ENCODE data around the gene ELP2.
"Not testable (repeated sequence)": the region's sequence is repeated elsewhere in the genome, so short reads cannot be mapped to it uniquely, and the experiment has no call there.

ELP2 gene

DNA sequence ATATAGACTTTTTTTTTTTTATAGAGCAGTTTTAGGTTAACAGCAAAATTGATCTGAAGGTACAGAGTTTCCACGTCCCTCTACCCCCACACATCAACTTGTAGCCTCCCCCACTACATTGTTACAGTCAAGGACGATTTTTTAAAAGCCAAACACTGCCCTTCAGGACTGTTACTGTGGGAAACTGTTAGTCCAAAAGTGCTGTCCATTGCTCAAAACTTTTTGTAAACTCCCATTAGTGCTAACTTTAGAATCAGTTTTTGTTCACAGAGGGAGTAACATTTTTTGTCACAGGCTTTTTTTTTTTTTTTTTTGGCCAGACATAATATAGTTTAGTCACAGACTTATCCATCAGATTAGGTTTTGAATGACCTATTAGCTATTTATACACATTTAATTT, 24.1 kb downstream of the ELP2 start:
- H3K4me3 ChIP-seq (ENCODE audit: low read depth in 1 of 2, low read length in 2 of 2), result no peak overlapping the region
- no peaks in the 10 kb centered on the region for H3K27me3 ChIP-seq (ENCODE audit: control insufficient read depth in 1 of 2, insufficient read depth in 2 of 2, low read length in 2 of 2)
- no peak overlapping the region for H3K9ac ChIP-seq (ENCODE audit: low read depth in 1 of 2, low read length in 2 of 2)
- no peak overlapping the region for H3K27ac ChIP-seq (ENCODE audit: low read depth, low read length)
- no peaks in the 10 kb centered on the region for H3K9me3 ChIP-seq (ENCODE audit: control insufficient read depth in 1 of 2, low read length in 2 of 2)
- peaks cover 0 to 21% of the 10 kb centered on the region in 2 donors for H3K4me1 ChIP-seq (ENCODE audit: control insufficient read depth in 1 of 2, insufficient read depth in 2 of 2, low read length in 2 of 2)
- peaks cover 19 to 77% of the 10 kb centered on the region in 2 donors for H3K36me3 ChIP-seq (ENCODE audit: control insufficient read depth in 1 of 2, insufficient read depth in 2 of 2, low read length in 2 of 2)

DNA sequence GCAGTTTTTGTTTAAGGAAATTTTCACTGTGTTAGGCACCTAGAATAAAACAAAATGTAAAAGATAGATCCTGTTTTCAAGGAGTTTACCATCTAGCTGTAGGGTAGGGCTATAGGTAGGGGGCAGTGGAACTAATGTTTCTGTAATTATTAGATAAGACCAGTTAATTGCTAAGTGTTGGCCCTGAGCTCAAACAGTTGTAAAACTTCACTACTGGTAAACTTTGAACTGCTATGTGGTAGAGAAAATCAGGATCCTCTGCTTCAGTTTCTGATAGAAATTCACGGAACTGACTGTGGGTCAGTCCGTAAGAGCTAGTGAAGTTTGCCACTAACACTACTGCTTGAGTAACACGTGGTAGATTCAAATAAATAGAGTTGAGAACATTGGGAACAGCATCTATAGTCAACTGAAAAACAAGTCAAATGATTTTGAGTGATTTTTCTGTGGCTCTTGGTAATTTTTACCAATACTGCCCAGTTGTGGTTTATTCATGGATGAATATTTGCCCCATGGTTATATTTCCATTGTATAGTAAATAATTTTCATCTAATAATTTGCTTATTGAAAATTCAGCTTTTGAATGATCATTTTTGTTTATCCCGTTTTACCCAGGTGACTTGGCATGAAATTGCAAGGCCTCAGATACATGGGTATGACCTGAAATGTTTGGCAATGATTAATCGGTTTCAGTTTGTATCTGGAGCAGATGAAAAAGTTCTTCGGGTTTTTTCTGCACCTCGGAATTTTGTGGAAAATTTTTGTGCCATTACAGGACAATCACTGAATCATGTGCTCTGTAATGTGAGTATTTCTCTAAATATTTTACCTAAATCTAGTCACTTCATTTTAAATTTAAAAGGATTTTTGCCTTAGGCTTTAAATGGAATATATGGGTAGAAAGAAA, 26.4 kb downstream of the ELP2 start:
- Histone ChIP-seq H3K9ac (ENCODE audit: low read depth in 1 of 2, low read length in 2 of 2) (no peak overlapping the region), H3K36me3 (ENCODE audit: control insufficient read depth in 1 of 2, insufficient read depth in 2 of 2, low read length in 2 of 2) (peaks cover 30 to 76% of the 10 kb centered on the region in 2 donors), H3K4me1 (ENCODE audit: control insufficient read depth in 1 of 2, insufficient read depth in 2 of 2, low read length in 2 of 2) (peaks cover 0 to 21% of the 10 kb centered on the region in 2 donors), H3K27ac (ENCODE audit: low read depth, low read length) (peak overlapping the region; percentile 46), H3K9me3 (ENCODE audit: control insufficient read depth in 1 of 2, low read length in 2 of 2) (no peaks in the 10 kb centered on the region), H3K27me3 (ENCODE audit: control insufficient read depth in 1 of 2, insufficient read depth in 2 of 2, low read length in 2 of 2) (no peaks in the 10 kb centered on the region), H3K4me3 (ENCODE audit: low read depth in 1 of 2, low read length in 2 of 2) (no peak overlapping the region)

DNA sequence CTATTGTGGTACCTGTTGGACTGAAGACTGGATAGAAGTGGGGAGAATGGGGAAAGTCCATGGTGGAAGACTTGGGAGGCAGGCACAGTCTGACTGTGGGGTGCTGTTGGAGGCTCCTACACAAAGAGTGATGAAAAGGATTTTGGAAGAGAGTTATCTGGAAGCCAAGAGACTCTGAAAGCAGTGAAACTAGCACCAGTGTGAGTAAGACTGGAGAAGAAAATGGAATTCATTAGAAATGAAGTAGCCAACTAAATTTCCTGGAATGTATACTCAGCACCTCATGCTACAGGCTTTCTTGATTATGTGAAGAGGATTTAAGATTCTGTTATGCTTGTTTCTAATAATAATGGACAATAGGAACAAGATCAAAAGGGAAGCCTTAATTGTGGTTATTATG, 27.7 kb downstream of the ELP2 start:
- H3K9ac ChIP-seq (ENCODE audit: low read depth in 1 of 2, low read length in 2 of 2), result no peak overlapping the region
- H3K36me3 ChIP-seq (ENCODE audit: control insufficient read depth in 1 of 2, insufficient read depth in 2 of 2, low read length in 2 of 2), result peaks cover 38 to 79% of the 10 kb centered on the region in 2 donors
- H3K9me3 ChIP-seq (ENCODE audit: control insufficient read depth in 1 of 2, low read length in 2 of 2), result no peaks in the 10 kb centered on the region
- H3K27ac ChIP-seq (ENCODE audit: low read depth, low read length), result no peak overlapping the region
- no peak overlapping the region for H3K4me3 ChIP-seq (ENCODE audit: low read depth in 1 of 2, low read length in 2 of 2)
- H3K27me3 ChIP-seq (ENCODE audit: control insufficient read depth in 1 of 2, insufficient read depth in 2 of 2, low read length in 2 of 2), result no peaks in the 10 kb centered on the region
- H3K4me1 ChIP-seq (ENCODE audit: control insufficient read depth in 1 of 2, insufficient read depth in 2 of 2, low read length in 2 of 2), result peaks cover 0 to 21% of the 10 kb centered on the region in 2 donors

DNA sequence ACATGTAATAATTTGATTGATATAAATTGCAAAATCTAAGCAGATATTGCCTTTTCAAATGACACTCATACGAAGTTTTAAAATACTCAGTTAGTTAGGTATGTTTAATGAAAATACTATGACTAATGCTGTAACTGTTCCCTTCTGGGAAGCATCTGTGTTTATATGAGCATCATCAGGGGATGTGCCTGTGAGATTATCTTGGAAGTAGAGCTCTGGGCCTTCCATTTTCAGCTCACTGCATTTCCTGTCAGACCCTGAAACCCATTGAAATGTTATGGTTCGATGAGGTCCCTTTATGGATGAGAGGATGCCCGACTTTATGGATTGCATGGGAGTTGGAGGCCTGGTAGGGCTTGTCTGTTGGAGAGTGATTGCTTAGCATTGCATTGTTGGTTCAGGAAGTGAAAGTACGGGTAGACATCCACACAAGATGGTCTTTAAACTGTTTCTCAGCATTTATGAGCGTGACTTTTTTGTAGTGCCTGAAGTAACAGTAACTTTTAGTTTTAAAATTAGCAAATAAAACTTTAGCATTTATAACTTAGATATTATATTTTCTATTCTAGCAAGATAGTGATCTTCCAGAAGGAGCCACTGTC, 28.7 kb downstream of the ELP2 start:
- no peak overlapping the region for H3K4me3 ChIP-seq (ENCODE audit: low read depth in 1 of 2, low read length in 2 of 2)
- peaks cover 0 to 18% of the 10 kb centered on the region in 2 donors for H3K4me1 ChIP-seq (ENCODE audit: control insufficient read depth in 1 of 2, insufficient read depth in 2 of 2, low read length in 2 of 2)
- no peaks in the 10 kb centered on the region for H3K27me3 ChIP-seq (ENCODE audit: control insufficient read depth in 1 of 2, insufficient read depth in 2 of 2, low read length in 2 of 2)
- H3K9ac ChIP-seq (ENCODE audit: low read depth in 1 of 2, low read length in 2 of 2), result no peak overlapping the region
- H3K36me3 ChIP-seq (ENCODE audit: control insufficient read depth in 1 of 2, insufficient read depth in 2 of 2, low read length in 2 of 2), result peaks cover 37 to 80% of the 10 kb centered on the region in 2 donors
- H3K27ac ChIP-seq (ENCODE audit: low read depth, low read length), result no peak overlapping the region
- no peaks in the 10 kb centered on the region for H3K9me3 ChIP-seq (ENCODE audit: control insufficient read depth in 1 of 2, low read length in 2 of 2)

DNA sequence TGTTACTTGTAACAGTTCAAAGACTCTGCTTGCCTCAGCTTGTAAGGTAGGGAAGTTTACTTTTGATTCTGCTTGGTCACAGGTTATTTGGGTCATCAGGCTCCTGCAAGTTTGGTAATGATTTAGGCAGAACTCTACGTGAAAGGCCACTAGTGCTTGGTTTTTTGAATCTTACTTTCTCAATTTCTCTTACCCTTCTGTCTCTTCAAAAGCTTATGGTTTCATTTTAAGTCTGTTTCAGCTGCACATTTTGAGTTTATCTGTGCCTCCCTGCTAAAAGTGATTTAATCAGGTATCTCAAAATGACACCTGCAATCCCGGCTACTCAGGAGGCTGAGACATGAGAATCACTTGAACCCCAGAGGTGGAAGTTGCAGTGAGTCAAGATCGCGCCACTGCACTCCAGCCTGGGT, 31.3 kb downstream of the ELP2 start:
- no peaks in the 10 kb centered on the region for H3K27me3 ChIP-seq (ENCODE audit: control insufficient read depth in 1 of 2, insufficient read depth in 2 of 2, low read length in 2 of 2)
- no peak overlapping the region for H3K4me3 ChIP-seq (ENCODE audit: low read depth in 1 of 2, low read length in 2 of 2)
- H3K27ac ChIP-seq (ENCODE audit: low read depth, low read length), result no peak overlapping the region
- H3K9ac ChIP-seq (ENCODE audit: low read depth in 1 of 2, low read length in 2 of 2), result no peak overlapping the region
- H3K36me3 ChIP-seq (ENCODE audit: control insufficient read depth in 1 of 2, insufficient read depth in 2 of 2, low read length in 2 of 2), result peaks cover 35 to 80% of the 10 kb centered on the region in 2 donors
- peaks cover 0 to 6% of the 10 kb centered on the region in 2 donors for H3K4me1 ChIP-seq (ENCODE audit: control insufficient read depth in 1 of 2, insufficient read depth in 2 of 2, low read length in 2 of 2)
- H3K9me3 ChIP-seq (ENCODE audit: control insufficient read depth in 1 of 2, low read length in 2 of 2), result no peaks in the 10 kb centered on the region

DNA sequence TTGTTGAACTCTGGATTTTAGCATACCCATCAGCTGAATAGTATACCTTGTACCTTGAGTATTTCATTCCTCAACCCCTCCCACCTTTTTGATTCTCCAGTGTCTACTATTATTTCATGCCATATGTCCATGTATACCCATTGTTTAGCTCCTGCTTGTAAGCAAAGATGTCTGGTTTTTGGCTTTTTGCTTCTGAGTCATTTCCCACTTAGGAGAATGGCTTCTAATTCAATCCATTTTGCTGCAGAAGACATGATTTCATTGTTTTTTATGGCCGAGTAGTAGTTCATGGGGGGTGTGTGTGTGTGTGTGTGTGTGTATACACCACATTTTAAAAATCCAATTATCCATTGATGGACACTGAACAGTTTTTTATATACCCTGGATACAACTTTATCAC, 33.3 kb downstream of the ELP2 start:
- H3K27me3 ChIP-seq (ENCODE audit: control insufficient read depth in 1 of 2, insufficient read depth in 2 of 2, low read length in 2 of 2), result no peaks in the 10 kb centered on the region
- no peak overlapping the region for H3K27ac ChIP-seq (ENCODE audit: low read depth, low read length)
- H3K4me1 ChIP-seq (ENCODE audit: control insufficient read depth in 1 of 2, insufficient read depth in 2 of 2, low read length in 2 of 2), result no peaks in the 10 kb centered on the region
- no peak overlapping the region for H3K4me3 ChIP-seq (ENCODE audit: low read depth in 1 of 2, low read length in 2 of 2)
- H3K9ac ChIP-seq (ENCODE audit: low read depth in 1 of 2, low read length in 2 of 2), result no peak overlapping the region
- no peaks in the 10 kb centered on the region for H3K9me3 ChIP-seq (ENCODE audit: control insufficient read depth in 1 of 2, low read length in 2 of 2)
- peaks cover 27 to 67% of the 10 kb centered on the region in 2 donors for H3K36me3 ChIP-seq (ENCODE audit: control insufficient read depth in 1 of 2, insufficient read depth in 2 of 2, low read length in 2 of 2)

DNA sequence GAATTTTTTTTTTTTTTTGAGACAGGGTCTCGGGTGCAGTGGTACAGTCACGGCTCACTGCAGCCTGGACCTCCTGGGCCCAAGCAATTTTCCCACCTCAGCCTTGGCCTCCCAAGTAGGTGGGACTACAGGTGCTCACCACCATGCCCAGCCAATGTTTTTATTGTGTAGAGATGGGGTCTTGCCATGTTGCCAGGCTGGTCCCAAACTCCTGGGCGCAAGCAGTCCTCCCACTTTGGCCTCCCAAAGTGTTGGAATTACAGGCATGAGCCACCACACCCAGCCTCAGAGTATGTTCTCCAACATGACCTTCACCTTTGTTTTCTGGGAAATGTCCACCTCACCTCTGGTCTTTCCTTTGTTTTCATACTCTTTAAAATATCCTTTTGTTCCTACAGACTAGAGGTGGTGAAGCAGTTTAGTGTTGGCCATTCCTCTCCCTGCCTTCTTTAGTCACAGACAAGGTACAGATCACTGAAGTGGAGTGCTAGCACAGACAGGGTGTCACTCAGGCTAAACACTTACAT, 38.1 kb downstream of the ELP2 start:
- no peaks in the 10 kb centered on the region for H3K9me3 ChIP-seq (ENCODE audit: control insufficient read depth in 1 of 2, low read length in 2 of 2)
- H3K4me1 ChIP-seq (ENCODE audit: control insufficient read depth in 1 of 2, insufficient read depth in 2 of 2, low read length in 2 of 2), result no peaks in the 10 kb centered on the region
- H3K9ac ChIP-seq (ENCODE audit: low read depth in 1 of 2, low read length in 2 of 2), result no peak overlapping the region
- H3K4me3 ChIP-seq (ENCODE audit: low read depth in 1 of 2, low read length in 2 of 2), result no peak overlapping the region
- H3K27ac ChIP-seq (ENCODE audit: low read depth, low read length), result no peak overlapping the region
- H3K36me3 ChIP-seq (ENCODE audit: control insufficient read depth in 1 of 2, insufficient read depth in 2 of 2, low read length in 2 of 2), result peaks cover 13 to 65% of the 10 kb centered on the region in 2 donors
- no peaks in the 10 kb centered on the region for H3K27me3 ChIP-seq (ENCODE audit: control insufficient read depth in 1 of 2, insufficient read depth in 2 of 2, low read length in 2 of 2)

DNA sequence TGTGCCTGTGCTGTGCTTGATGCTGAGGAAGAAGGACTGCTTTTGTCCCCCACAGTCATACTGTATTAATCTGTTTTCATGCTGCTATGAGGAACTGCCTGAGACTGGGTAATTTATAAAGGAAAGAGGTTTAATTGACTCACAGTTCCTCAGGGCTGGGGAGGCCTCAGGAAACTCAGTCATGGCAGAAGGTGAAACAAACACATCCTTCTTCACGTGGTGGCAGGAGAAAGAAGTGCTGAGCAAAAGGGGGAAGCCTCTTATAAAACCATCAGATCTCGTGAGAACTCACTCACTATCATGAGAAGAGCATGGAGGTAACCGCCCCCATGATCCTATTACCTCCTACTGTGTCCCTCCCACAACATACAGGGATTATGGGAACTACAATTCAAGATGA, 38.6 kb downstream of the ELP2 start:
- not testable (repeated sequence) for H3K4me3 ChIP-seq (ENCODE audit: low read depth in 1 of 2, low read length in 2 of 2); H3K27ac ChIP-seq (ENCODE audit: low read depth, low read length); H3K9me3 ChIP-seq (ENCODE audit: control insufficient read depth in 1 of 2, low read length in 2 of 2); H3K9ac ChIP-seq (ENCODE audit: low read depth in 1 of 2, low read length in 2 of 2); H3K27me3 ChIP-seq (ENCODE audit: control insufficient read depth in 1 of 2, insufficient read depth in 2 of 2, low read length in 2 of 2); H3K4me1 ChIP-seq (ENCODE audit: control insufficient read depth in 1 of 2, insufficient read depth in 2 of 2, low read length in 2 of 2)
- peaks cover 17 to 63% of the 10 kb centered on the region in 2 donors for H3K36me3 ChIP-seq (ENCODE audit: control insufficient read depth in 1 of 2, insufficient read depth in 2 of 2, low read length in 2 of 2)

DNA sequence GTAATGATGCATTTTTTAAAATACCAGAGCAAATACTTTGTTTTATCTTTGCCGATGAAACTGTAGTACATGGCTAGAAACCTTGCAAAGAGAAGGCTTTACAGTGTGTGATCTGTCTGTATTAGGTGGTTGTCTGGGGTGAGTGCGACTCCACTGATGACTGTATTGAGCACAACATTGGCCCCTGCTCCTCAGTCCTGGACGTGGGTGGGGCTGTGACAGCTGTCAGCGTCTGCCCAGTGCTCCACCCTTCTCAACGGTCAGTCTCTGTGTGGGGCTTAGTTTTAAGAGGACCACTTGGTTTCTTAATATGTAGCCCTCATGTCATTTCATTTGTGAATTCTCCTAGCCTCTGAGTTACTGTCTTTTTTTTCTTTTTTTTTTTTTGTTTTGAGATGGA, 40.2 kb downstream of the ELP2 start:
- no peaks in the 10 kb centered on the region for H3K9me3 ChIP-seq (ENCODE audit: control insufficient read depth in 1 of 2, low read length in 2 of 2)
- no peak overlapping the region for H3K27ac ChIP-seq (ENCODE audit: low read depth, low read length)
- H3K36me3 ChIP-seq (ENCODE audit: control insufficient read depth in 1 of 2, insufficient read depth in 2 of 2, low read length in 2 of 2), result peaks cover 24 to 68% of the 10 kb centered on the region in 2 donors
- H3K9ac ChIP-seq (ENCODE audit: low read depth in 1 of 2, low read length in 2 of 2), result no peak overlapping the region
- H3K4me3 ChIP-seq (ENCODE audit: low read depth in 1 of 2, low read length in 2 of 2), result no peak overlapping the region
- H3K27me3 ChIP-seq (ENCODE audit: control insufficient read depth in 1 of 2, insufficient read depth in 2 of 2, low read length in 2 of 2), result no peaks in the 10 kb centered on the region
- no peaks in the 10 kb centered on the region for H3K4me1 ChIP-seq (ENCODE audit: control insufficient read depth in 1 of 2, insufficient read depth in 2 of 2, low read length in 2 of 2)

DNA sequence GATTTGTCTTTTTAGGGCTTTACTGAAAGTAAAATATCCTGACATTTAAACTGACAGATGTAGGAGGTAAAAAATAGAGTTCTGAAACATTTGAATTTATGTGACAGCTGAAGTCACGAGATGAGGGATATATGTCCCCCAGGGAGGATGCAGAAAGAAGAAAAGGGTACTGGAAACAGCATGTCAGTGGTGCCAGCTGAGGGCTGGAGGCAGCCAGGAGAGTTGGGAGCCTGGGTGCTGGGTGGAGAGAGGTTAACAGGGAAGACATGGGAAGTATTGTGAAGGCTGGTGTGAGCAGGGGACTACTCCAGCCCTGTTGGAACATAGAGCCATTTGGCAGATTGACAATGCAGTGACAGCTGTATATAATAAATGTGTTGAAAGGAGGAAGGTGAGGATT, 45.8 kb downstream of the ELP2 start:
- no peaks in the 10 kb centered on the region for H3K9me3 ChIP-seq (ENCODE audit: control insufficient read depth in 1 of 2, low read length in 2 of 2)
- no peak overlapping the region for H3K4me3 ChIP-seq (ENCODE audit: low read depth in 1 of 2, low read length in 2 of 2)
- H3K36me3 ChIP-seq (ENCODE audit: control insufficient read depth in 1 of 2, insufficient read depth in 2 of 2, low read length in 2 of 2), result peaks cover 19 to 51% of the 10 kb centered on the region in 2 donors
- H3K9ac ChIP-seq (ENCODE audit: low read depth in 1 of 2, low read length in 2 of 2), result no peak overlapping the region
- H3K4me1 ChIP-seq (ENCODE audit: control insufficient read depth in 1 of 2, insufficient read depth in 2 of 2, low read length in 2 of 2), result peaks cover 22 to 25% of the 10 kb centered on the region in 2 donors
- no peaks in the 10 kb centered on the region for H3K27me3 ChIP-seq (ENCODE audit: control insufficient read depth in 1 of 2, insufficient read depth in 2 of 2, low read length in 2 of 2)
- H3K27ac ChIP-seq (ENCODE audit: low read depth, low read length), result no peak overlapping the region
